ENCODE data around the gene PYGO2. TPM values are rescaled to one million over a fixed set of nuclear protein-coding genes. Genes with fewer than 3 reads are reported as not detected.

Gene PYGO2
- total and polyA plus RNA-seq, 3 donors from 2014 or later: 31.0 to 34.9 (median 33.2) TPM

- Histone ChIP-seq H3K27ac (no peak overlapping the region), H3K27me3 (no peaks in the 10 kb centered on the region), H3K4me1 (no peaks in the 10 kb centered on the region), H3K36me3 (ENCODE audit: low read depth, missing control alignments) (no peaks in the 10 kb centered on the region), H3K4me3 (no peak overlapping the region), H3K9me3 (no peaks in the 10 kb centered on the region)
- intact Hi-C loops (cut with DNase I; ENCODE audit: low total_unique reads): no loop called here
- no peak for TF ChIP-seq CTCF (IDR thresholded peaks at IDR 0.05)
- no peak for TF ChIP-seq POLR2A (IDR thresholded peaks at IDR 0.05)
- WGBS, 2 donors: 90 to 95% methylated on average over 10 to 11 of the region's 11 CpGs
- no peak for DNase-seq
Measured at GRCh38 chr1:154931940-154932487, 29.6 kb downstream of the PYGO2 start.

- Histone ChIP-seq H3K9me3 (no peaks in the 10 kb centered on the region), H3K36me3 (ENCODE audit: low read depth, missing control alignments) (no peaks in the 10 kb centered on the region), H3K27me3 (no peaks in the 10 kb centered on the region), H3K4me3 (no peak overlapping the region), H3K27ac (no peak overlapping the region), H3K4me1 (peaks cover 4% of the 10 kb centered on the region)
- TF ChIP-seq POLR2A (IDR thresholded peaks at IDR 0.05) (no peak), CTCF (IDR thresholded peaks at IDR 0.05) (no peak)
- DNase-seq: no peak
- intact Hi-C loops (cut with DNase I; ENCODE audit: low total_unique reads): no loop called here
- WGBS, 2 donors: 93 to 97% methylated on average over 12 to 13 of the region's 13 CpGs
Measured at GRCh38 chr1:154926201-154926600, 35.4 kb downstream of the PYGO2 start.

GRCh38 chr1:154925335-154926170, 36.0 kb downstream of the PYGO2 start:
- Histone ChIP-seq H3K27ac (no peak overlapping the region), H3K4me3 (no peak overlapping the region), H3K9me3 (no peaks in the 10 kb centered on the region), H3K4me1 (peaks cover 4% of the 10 kb centered on the region), H3K36me3 (ENCODE audit: low read depth, missing control alignments) (no peaks in the 10 kb centered on the region), H3K27me3 (no peaks in the 10 kb centered on the region)
- DNase-seq: no peak
- no peak for TF ChIP-seq POLR2A (IDR thresholded peaks at IDR 0.05)
- TF ChIP-seq CTCF (IDR thresholded peaks at IDR 0.05): no peak
- intact Hi-C loops (cut with DNase I; ENCODE audit: low total_unique reads): no loop called here
- WGBS, 2 donors: 80 to 90% methylated on average over 2 to 3 of the region's 3 CpGs

- TF ChIP-seq POLR2A (IDR thresholded peaks at IDR 0.05) (no peak), CTCF (IDR thresholded peaks at IDR 0.05) (no peak)
- DNase-seq: no peak
- Histone ChIP-seq H3K27ac (no peak overlapping the region), H3K4me1 (peaks cover 4% of the 10 kb centered on the region), H3K27me3 (no peaks in the 10 kb centered on the region), H3K4me3 (no peak overlapping the region), H3K36me3 (ENCODE audit: low read depth, missing control alignments) (no peaks in the 10 kb centered on the region), H3K9me3 (no peaks in the 10 kb centered on the region)
- intact Hi-C loops (cut with DNase I; ENCODE audit: low total_unique reads): no loop called here
- 79 to 83% methylated on average over 3 of the region's 3 CpGs for WGBS, 2 donors
Measured at GRCh38 chr1:154923695-154924094, 37.9 kb downstream of the PYGO2 start.

All from testis (tissue), 3 donors.